ENCODE measurements around the gene PLXNA4.

Gene PLXNA4

GRCh38 chr7:132509643-132510042, 66.6 kb downstream of the PLXNA4 start:
- Histone ChIP-seq H3K27ac (ENCODE audit: insufficient read depth, low read depth, low read length, poor library complexity, severe bottlenecking) (no peak overlapping the region), H3K4me1 (ENCODE audit: control insufficient read depth, insufficient read depth, low read length) (peaks cover 5% of the 10 kb centered on the region), H3K4me3 (ENCODE audit: insufficient read depth, low read depth, low read length) (no peak overlapping the region), H3K36me3 (ENCODE audit: control insufficient read depth, insufficient read depth, low read length) (no peaks in the 10 kb centered on the region), H3K27me3 (ENCODE audit: control insufficient read depth, insufficient read depth, low read length, poor library complexity, severe bottlenecking) (no peaks in the 10 kb centered on the region), H3K9me3 (ENCODE audit: control insufficient read depth, low read length) (no peaks in the 10 kb centered on the region)
- 91 to 93% methylated on average over 4 of the region's 4 CpGs for WGBS, 2 experiments

DNA sequence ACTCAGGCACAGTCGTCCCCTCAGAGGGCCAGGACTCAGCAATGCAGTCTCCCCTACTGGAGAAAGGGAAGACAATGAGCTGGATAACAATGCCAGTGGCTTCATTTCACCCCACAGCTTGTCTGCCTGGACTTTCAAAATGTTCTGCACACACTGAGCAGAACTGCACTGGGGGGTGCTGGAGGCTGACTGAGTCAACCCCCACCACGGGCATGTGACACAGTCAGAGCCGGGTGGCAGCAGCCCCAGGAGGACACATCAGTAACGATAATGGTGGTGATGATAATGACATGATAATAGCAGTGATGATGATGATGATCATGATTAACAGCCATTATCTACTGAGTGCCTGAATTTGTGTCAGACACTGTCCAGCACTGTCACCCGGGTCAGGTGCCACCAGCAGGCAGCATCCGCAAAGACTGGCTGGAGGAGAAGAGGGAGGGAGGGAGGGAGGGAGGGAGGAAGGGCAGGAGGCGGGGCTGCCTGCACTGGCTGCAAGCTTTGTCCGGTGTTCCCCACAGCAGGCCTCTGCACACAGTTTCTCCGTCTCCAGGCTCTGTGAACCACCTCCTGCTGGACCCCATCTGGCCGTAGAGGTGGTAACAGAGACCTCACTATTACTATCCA, 67.4 kb downstream of the PLXNA4 start:
- no peak overlapping the region for H3K27ac ChIP-seq (ENCODE audit: insufficient read depth, low read depth, low read length, poor library complexity, severe bottlenecking)
- no peak overlapping the region for H3K4me3 ChIP-seq (ENCODE audit: insufficient read depth, low read depth, low read length)
- no peaks in the 10 kb centered on the region for H3K36me3 ChIP-seq (ENCODE audit: control insufficient read depth, insufficient read depth, low read length)
- no peaks in the 10 kb centered on the region for H3K9me3 ChIP-seq (ENCODE audit: control insufficient read depth, low read length)
- peaks cover 5% of the 10 kb centered on the region for H3K4me1 ChIP-seq (ENCODE audit: control insufficient read depth, insufficient read depth, low read length)
- WGBS, 2 experiments, result 49 to 53% methylated on average over 10 of the region's 10 CpGs
- no peaks in the 10 kb centered on the region for H3K27me3 ChIP-seq (ENCODE audit: control insufficient read depth, insufficient read depth, low read length, poor library complexity, severe bottlenecking)

DNA sequence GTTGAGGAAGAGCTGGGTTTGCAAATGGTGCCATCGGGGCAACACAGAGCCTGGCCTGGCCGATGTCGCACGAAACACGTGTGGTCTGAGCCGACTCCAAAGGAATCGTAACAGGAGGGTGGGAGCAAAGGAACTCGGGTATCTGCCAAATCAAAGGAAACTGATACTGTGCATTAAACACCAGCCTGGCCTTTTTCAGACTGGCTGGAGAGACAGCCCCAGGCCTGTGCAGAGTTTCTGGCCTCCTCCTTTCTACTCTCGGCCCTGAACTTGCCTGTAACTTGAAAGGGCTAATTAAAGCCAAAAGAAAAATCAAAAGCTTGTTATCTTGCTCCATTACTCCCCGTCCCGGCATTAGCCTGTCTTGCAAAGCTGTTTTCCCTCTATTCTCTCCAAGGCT, 71.4 kb downstream of the PLXNA4 start:
- no peaks in the 10 kb centered on the region for H3K36me3 ChIP-seq (ENCODE audit: control insufficient read depth, insufficient read depth, low read length)
- H3K27ac ChIP-seq (ENCODE audit: insufficient read depth, low read depth, low read length, poor library complexity, severe bottlenecking), result no peak overlapping the region
- H3K4me1 ChIP-seq (ENCODE audit: control insufficient read depth, insufficient read depth, low read length), result peaks cover 3% of the 10 kb centered on the region
- WGBS, 2 experiments, result 93 to 94% methylated on average over 11 of the region's 11 CpGs
- no peaks in the 10 kb centered on the region for H3K9me3 ChIP-seq (ENCODE audit: control insufficient read depth, low read length)
- H3K4me3 ChIP-seq (ENCODE audit: insufficient read depth, low read depth, low read length), result no peak overlapping the region
- H3K27me3 ChIP-seq (ENCODE audit: control insufficient read depth, insufficient read depth, low read length, poor library complexity, severe bottlenecking), result no peaks in the 10 kb centered on the region

DNA sequence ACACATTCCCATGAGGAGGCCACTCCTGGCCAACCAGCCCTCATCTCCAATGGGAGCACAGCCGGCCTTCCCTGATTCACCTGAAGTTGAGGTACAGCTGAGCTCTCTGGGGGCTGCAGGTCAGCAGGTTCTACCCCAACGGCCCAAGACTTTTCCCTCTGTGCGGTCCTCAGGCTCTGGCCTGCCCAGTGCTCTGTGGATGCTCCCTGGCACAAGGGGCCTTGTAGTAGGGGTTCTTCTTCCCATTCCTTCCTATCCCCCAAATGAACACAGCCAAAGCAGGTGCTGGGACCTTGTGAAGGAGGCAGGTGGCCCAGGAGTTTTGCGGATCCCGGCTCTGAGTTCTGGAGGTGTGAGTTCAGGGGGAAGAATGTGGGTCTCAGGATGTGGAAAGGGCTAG, 72.2 kb downstream of the PLXNA4 start:
- 93 to 94% methylated on average over 5 of the region's 5 CpGs for WGBS, 2 experiments
- no peaks in the 10 kb centered on the region for H3K9me3 ChIP-seq (ENCODE audit: control insufficient read depth, low read length)
- no peak overlapping the region for H3K4me3 ChIP-seq (ENCODE audit: insufficient read depth, low read depth, low read length)
- no peaks in the 10 kb centered on the region for H3K27me3 ChIP-seq (ENCODE audit: control insufficient read depth, insufficient read depth, low read length, poor library complexity, severe bottlenecking)
- H3K4me1 ChIP-seq (ENCODE audit: control insufficient read depth, insufficient read depth, low read length), result no peaks in the 10 kb centered on the region
- no peak overlapping the region for H3K27ac ChIP-seq (ENCODE audit: insufficient read depth, low read depth, low read length, poor library complexity, severe bottlenecking)
- no peaks in the 10 kb centered on the region for H3K36me3 ChIP-seq (ENCODE audit: control insufficient read depth, insufficient read depth, low read length)

DNA sequence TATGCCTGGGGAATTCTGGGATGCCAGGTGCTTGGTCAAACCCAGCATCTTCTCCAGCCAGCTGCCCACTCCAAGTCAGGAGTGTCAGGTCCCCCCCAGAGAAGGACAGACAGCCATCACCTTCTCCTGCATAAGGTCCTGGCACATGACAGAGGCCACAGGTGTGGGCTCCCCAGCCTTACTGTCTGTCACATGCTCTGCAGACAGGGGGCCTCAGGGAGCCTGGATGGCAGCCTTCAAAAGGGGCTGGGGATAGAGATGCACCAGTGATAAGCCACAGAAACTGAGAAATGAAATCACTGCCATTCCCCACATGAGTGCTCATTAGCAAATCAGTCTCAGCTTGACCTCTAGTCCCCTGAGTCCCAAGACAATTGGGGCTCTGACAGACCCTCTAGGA, 72.9 kb downstream of the PLXNA4 start:
- no peaks in the 10 kb centered on the region for H3K27me3 ChIP-seq (ENCODE audit: control insufficient read depth, insufficient read depth, low read length, poor library complexity, severe bottlenecking)
- H3K4me1 ChIP-seq (ENCODE audit: control insufficient read depth, insufficient read depth, low read length), result no peaks in the 10 kb centered on the region
- no peak overlapping the region for H3K27ac ChIP-seq (ENCODE audit: insufficient read depth, low read depth, low read length, poor library complexity, severe bottlenecking)
- no peaks in the 10 kb centered on the region for H3K9me3 ChIP-seq (ENCODE audit: control insufficient read depth, low read length)
- H3K4me3 ChIP-seq (ENCODE audit: insufficient read depth, low read depth, low read length), result no peak overlapping the region
- no peaks in the 10 kb centered on the region for H3K36me3 ChIP-seq (ENCODE audit: control insufficient read depth, insufficient read depth, low read length)

DNA sequence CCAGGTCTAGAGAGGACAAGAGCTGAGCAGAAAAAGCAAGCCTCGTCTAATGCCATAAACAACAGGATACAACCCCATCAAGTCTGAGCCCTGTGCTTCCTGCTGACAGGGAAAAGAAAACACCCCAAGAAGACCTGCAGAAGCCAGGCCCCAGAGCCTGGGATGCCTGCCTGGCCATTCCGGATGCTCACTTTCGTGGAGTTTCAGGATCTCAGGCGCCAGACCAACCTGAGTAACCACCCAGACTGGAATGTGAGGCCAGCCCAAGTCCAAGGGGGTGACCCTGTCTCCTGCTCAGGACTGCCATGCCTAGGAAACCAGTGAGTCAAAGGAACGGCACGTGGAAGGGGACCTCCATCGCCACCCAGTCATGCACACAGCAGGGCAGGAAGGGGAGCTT, 74.3 kb downstream of the PLXNA4 start:
- Histone ChIP-seq H3K27ac (ENCODE audit: insufficient read depth, low read depth, low read length, poor library complexity, severe bottlenecking) (no peak overlapping the region), H3K27me3 (ENCODE audit: control insufficient read depth, insufficient read depth, low read length, poor library complexity, severe bottlenecking) (no peaks in the 10 kb centered on the region), H3K36me3 (ENCODE audit: control insufficient read depth, insufficient read depth, low read length) (no peaks in the 10 kb centered on the region), H3K4me3 (ENCODE audit: insufficient read depth, low read depth, low read length) (no peak overlapping the region), H3K9me3 (ENCODE audit: control insufficient read depth, low read length) (no peaks in the 10 kb centered on the region), H3K4me1 (ENCODE audit: control insufficient read depth, insufficient read depth, low read length) (no peaks in the 10 kb centered on the region)
- WGBS, 2 experiments, result 82 to 86% methylated on average over 7 of the region's 7 CpGs

DNA sequence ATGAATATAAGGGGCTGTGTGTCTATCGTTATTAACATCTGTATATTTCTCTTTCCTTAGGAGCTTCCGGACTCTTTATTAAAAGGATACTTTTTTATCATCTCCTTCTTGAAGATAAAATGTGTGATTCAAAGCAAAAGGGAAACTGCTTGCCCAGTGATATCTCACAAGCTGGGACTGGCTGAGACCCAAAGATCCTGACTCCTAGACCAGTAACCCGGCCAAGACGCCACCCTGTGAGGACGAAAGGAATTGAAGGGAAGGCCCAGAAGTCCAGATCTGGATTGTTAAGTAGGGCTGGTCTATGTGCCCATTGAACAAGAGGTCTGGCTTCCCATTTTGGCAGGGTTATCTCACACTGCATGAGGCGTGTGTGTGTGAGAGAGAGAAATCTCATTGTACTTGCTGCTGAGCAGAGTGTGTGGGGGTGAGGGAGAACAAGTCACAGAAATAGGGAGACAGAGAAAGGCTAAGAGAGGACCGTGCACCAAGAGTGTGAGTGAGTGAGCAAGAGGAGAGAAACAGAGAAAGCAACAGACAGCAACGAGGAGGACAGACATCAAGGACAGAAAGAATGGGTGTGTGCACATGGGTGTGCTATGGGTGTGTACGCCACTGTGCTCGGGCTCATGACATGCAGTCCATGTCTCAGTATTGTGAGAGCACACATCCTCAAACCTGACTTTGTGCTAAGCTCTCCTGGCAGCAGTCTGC, 75.4 kb downstream of the PLXNA4 start:
- Histone ChIP-seq H3K36me3 (ENCODE audit: control insufficient read depth, insufficient read depth, low read length) (no peaks in the 10 kb centered on the region), H3K27ac (ENCODE audit: insufficient read depth, low read depth, low read length, poor library complexity, severe bottlenecking) (no peak overlapping the region), H3K4me1 (ENCODE audit: control insufficient read depth, insufficient read depth, low read length) (no peaks in the 10 kb centered on the region), H3K9me3 (ENCODE audit: control insufficient read depth, low read length) (no peaks in the 10 kb centered on the region), H3K4me3 (ENCODE audit: insufficient read depth, low read depth, low read length) (no peak overlapping the region), H3K27me3 (ENCODE audit: control insufficient read depth, insufficient read depth, low read length, poor library complexity, severe bottlenecking) (no peaks in the 10 kb centered on the region)
- WGBS, 2 experiments, result 73 to 77% methylated on average over 9 to 10 of the region's 10 CpGs

DNA sequence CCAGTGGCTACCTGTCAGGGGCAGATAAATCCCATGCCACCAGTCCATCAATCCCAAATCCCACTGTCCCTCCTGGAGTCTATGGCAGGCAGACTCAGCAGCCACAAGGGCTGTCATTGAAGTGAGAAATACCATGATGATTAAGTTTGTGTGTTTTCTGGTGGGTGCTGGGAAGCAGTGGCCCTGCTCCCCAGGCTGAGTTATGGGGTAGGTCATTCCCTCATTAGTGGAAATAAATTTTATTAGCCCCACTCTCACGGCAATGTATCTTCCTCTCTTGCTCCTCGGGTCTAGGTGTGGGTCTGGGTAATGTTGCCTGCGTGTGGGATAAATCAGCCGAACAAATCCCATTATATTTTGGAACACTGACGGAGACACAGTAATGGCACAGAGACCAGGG, 76.8 kb downstream of the PLXNA4 start:
- no peaks in the 10 kb centered on the region for H3K27me3 ChIP-seq (ENCODE audit: control insufficient read depth, insufficient read depth, low read length, poor library complexity, severe bottlenecking)
- no peak overlapping the region for H3K27ac ChIP-seq (ENCODE audit: insufficient read depth, low read depth, low read length, poor library complexity, severe bottlenecking)
- H3K4me1 ChIP-seq (ENCODE audit: control insufficient read depth, insufficient read depth, low read length), result no peaks in the 10 kb centered on the region
- H3K36me3 ChIP-seq (ENCODE audit: control insufficient read depth, insufficient read depth, low read length), result no peaks in the 10 kb centered on the region
- no peaks in the 10 kb centered on the region for H3K9me3 ChIP-seq (ENCODE audit: control insufficient read depth, low read length)
- H3K4me3 ChIP-seq (ENCODE audit: insufficient read depth, low read depth, low read length), result no peak overlapping the region
- WGBS, 2 experiments, result 91 to 97% methylated on average over 5 of the region's 5 CpGs

DNA sequence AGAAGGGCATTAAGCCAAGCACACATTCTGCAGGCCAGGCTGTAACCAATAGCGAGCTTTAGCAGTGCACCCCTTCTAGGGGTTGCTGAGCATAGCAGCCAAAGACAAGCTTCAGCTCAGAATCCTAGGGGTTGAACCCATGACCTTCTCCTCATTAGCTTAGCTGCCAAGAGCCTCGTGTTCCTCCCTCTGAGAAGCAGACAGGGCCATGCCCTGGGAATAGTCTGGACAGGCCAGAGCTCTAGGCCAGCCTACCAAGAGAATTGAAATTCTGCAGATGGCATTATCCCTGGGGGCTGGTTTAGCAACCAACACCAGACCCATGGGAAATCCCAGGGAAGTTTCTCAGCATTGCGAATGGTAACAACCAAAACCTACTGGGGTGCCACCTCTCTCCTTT, 77.2 kb downstream of the PLXNA4 start:
- Histone ChIP-seq H3K4me3 (ENCODE audit: insufficient read depth, low read depth, low read length) (no peak overlapping the region), H3K9me3 (ENCODE audit: control insufficient read depth, low read length) (no peaks in the 10 kb centered on the region), H3K27ac (ENCODE audit: insufficient read depth, low read depth, low read length, poor library complexity, severe bottlenecking) (no peak overlapping the region), H3K4me1 (ENCODE audit: control insufficient read depth, insufficient read depth, low read length) (no peaks in the 10 kb centered on the region), H3K27me3 (ENCODE audit: control insufficient read depth, insufficient read depth, low read length, poor library complexity, severe bottlenecking) (no peaks in the 10 kb centered on the region), H3K36me3 (ENCODE audit: control insufficient read depth, insufficient read depth, low read length) (no peaks in the 10 kb centered on the region)
- 88% methylated on average over 3 of the region's 3 CpGs for WGBS, 2 experiments

DNA sequence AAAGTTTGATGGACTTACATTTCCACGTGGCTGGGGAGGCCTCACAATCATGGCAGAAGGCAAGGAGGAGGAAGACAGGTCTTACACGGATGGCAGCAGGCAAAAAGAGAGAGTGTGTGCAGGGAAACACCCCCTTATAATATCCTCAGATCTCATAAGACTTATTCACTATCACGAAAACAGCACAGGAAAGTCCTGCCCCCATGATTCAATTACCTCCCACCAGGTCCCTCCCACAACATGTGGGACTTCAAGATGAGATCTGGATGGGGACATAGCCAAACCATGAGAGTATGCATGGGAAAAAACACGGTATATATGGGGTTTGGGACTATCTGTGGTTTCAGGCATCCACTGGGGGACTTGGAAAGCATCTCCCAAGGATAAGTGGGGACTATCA, 78.0 kb downstream of the PLXNA4 start:
- no peak overlapping the region for H3K27ac ChIP-seq (ENCODE audit: insufficient read depth, low read depth, low read length, poor library complexity, severe bottlenecking)
- no peaks in the 10 kb centered on the region for H3K9me3 ChIP-seq (ENCODE audit: control insufficient read depth, low read length)
- 66 to 73% methylated on average over 3 to 4 of the region's 4 CpGs for WGBS, 2 experiments
- H3K36me3 ChIP-seq (ENCODE audit: control insufficient read depth, insufficient read depth, low read length), result no peaks in the 10 kb centered on the region
- no peaks in the 10 kb centered on the region for H3K4me1 ChIP-seq (ENCODE audit: control insufficient read depth, insufficient read depth, low read length)
- H3K27me3 ChIP-seq (ENCODE audit: control insufficient read depth, insufficient read depth, low read length, poor library complexity, severe bottlenecking), result no peaks in the 10 kb centered on the region
- H3K4me3 ChIP-seq (ENCODE audit: insufficient read depth, low read depth, low read length), result no peak overlapping the region

All from ectodermal cell (in vitro differentiated cells).